Panc1 (cell line): ENCODE results near the gene FBP2. TPM values are rescaled to one million over a fixed set of nuclear protein-coding genes. Genes with fewer than 3 reads are reported as not detected.

Experiments
- ATAC-seq: fragments of 200-7000 bp; cut with Tn5 transposase; 2 replicates; pipeline ENCODE4 v1.9.1; 2020; ENCODE audit warnings: mild to moderate bottlenecking, moderate library complexity
- BruUV-seq: library from RNA; stranded (reverse); fragments of 400-500 nt; replicated peaks from 2 replicates; lab custom pipeline; 2021; lab: Mats Ljungman, UMichigan
- CTCF ChIA-PET: fragments of 300-600 bp; sonication (Branson Sonifier 250); formaldehyde crosslinking; loops from one replicate; lab custom pipeline; 2022; ENCODE audit warnings: antibody characterized with exemption; lab: Charles Lee
- POLR2A ChIA-PET: fragments of 300-600 bp; sonication (Branson Sonifier 250); formaldehyde crosslinking; loops from one replicate; lab custom pipeline; 2022; ENCODE audit warnings: antibody characterized with exemption; lab: Charles Lee
- DNase-seq: peaks from one replicate; pipeline ENCODE4 v3.0.0-alpha.2; 2010; ENCODE audit warnings: low read depth, low spot score
- H3K27ac ChIP-seq: 2 replicates; pipeline ENCODE4 v1.5.1; 2011; ENCODE audit warnings: mild to moderate bottlenecking, low read length, inconsistent platforms
- H3K27me3 ChIP-seq: fragments of 200-500 bp; sonication (Bioruptor generic); 2 replicates; pipeline ENCODE4 v1.6.0; 2014; ENCODE audit warnings: low read length, inconsistent platforms; ENCODE audit not compliant: control insufficient read depth, insufficient read depth
- H3K36me3 ChIP-seq: fragments of 200-500 bp; sonication (Bioruptor generic); 2 replicates; pipeline ENCODE4 v1.5.1; 2014; ENCODE audit warnings: inconsistent platforms, mild to moderate bottlenecking, low read length, moderate library complexity; ENCODE audit not compliant: control insufficient read depth, insufficient read depth
- H3K4me1 ChIP-seq: 2 replicates; pipeline ENCODE4 v1.5.1; 2011; ENCODE audit warnings: inconsistent platforms, mild to moderate bottlenecking, low read length, moderate library complexity; ENCODE audit not compliant: control insufficient read depth, insufficient read depth
- H3K4me3 ChIP-seq, 2 experiments: 2 replicates each; pipeline ENCODE4 v1.5.1; 2011 to 2012; ENCODE audit warnings: low read depth in 2 of 2, low read length in 2 of 2, mild to moderate bottlenecking in 2 of 2, inconsistent platforms in 1 of 2, moderate library complexity in 1 of 2
- H3K9me3 ChIP-seq: fragments of 200-500 bp; sonication (Bioruptor generic); 2 replicates; pipeline ENCODE4 v1.5.1; 2014; ENCODE audit warnings: low read depth, mild to moderate bottlenecking, inconsistent platforms, low read length, moderate library complexity; ENCODE audit not compliant: control insufficient read depth, insufficient read depth
- CTCF ChIP-seq: fragments of 450-650 bp; IDR thresholded peaks from 2 replicates; pipeline ENCODE4 v1.5.1; 2017; ENCODE audit warnings: mild to moderate bottlenecking
- POLR2AphosphoS5 ChIP-seq: IDR thresholded peaks from 2 replicates; pipeline ENCODE4 v1.6.1; 2012; ENCODE audit warnings: mild to moderate bottlenecking, low read depth, low read length, moderate library complexity
- REST ChIP-seq, 2 experiments: IDR thresholded peaks; 2 replicates each; pipeline ENCODE4 v1.6.1; 2011 to 2012; ENCODE audit warnings: low read depth in 2 of 2, control low read depth in 1 of 2, low read length in 1 of 2, mild to moderate bottlenecking in 1 of 2, moderate library complexity in 1 of 2; ENCODE audit not compliant: insufficient read depth in 1 of 2
- SIN3A ChIP-seq: IDR thresholded peaks from 2 replicates; pipeline ENCODE4 v1.6.1; 2012; ENCODE audit warnings: low read depth, mild to moderate bottlenecking, low read length, moderate library complexity, borderline replicate concordance; ENCODE audit not compliant: insufficient read depth
- TCF7L2 ChIP-seq: IDR thresholded peaks from 2 replicates; pipeline ENCODE4 v1.6.1; 2011; ENCODE audit warnings: mild to moderate bottlenecking, low read depth, low read length, inconsistent platforms
- in situ Hi-C: cut with HindIII; loops from 2 replicates; pipeline ENCODE4 v1.10.0; 2016; ENCODE audit warnings: low sequenced_read_pairs, low pct_unique_long_range_greater_than_20kb
- intact Hi-C: fragments of 100-400 bp; cut with micrococcal nuclease; formaldehyde crosslinking; loops from one replicate; pipeline ENCODE4 v1.10.0; 2022; ENCODE audit not compliant: unreplicated experiment
- total RNA-seq: library from RNA; stranded (reverse); gene quantifications from one replicate; pipeline ENCODE4 v1.2.1, GENCODE V29; 2021; ENCODE audit not compliant: unreplicated experiment

The FBP2 gene
- total RNA-seq, 1 experiment from 2014 or later = not detected

GRCh38 chr9:94586814-94587213 is 6.8 kb downstream of the FBP2 start:
- no peak for DNase-seq
- Histone ChIP-seq H3K27me3 (no peaks in the 10 kb centered on the region), H3K9me3 (no peaks in the 10 kb centered on the region), H3K27ac (no peak overlapping the region), H3K36me3 (no peaks in the 10 kb centered on the region), H3K4me3 (no peak overlapping the region), H3K4me1 (no peaks in the 10 kb centered on the region)
- CTCF ChIA-PET = no interaction called here
- in situ Hi-C loops (no loop called here), intact Hi-C loops (no loop called here)
- POLR2A ChIA-PET = no interaction called here
- TF ChIP-seq SIN3A = no peak
- TF ChIP-seq TCF7L2 = no peak
- TF ChIP-seq POLR2AphosphoS5 = no peak
- no peak for TF ChIP-seq REST (IDR thresholded peaks at IDR 0.05; ENCODE audit: insufficient read depth in 1 of 2, low read depth in 2 of 2, low read length in 1 of 2)
- no peak for TF ChIP-seq CTCF
- BruUV-seq = no TSS peak
- ATAC-seq = no peak

- ATAC-seq (no peak), DNase-seq (no peak)
- Histone ChIP-seq H3K4me1 (no peaks in the 10 kb centered on the region), H3K4me3 (no peak overlapping the region), H3K27me3 (no peaks in the 10 kb centered on the region), H3K36me3 (no peaks in the 10 kb centered on the region), H3K27ac (no peak overlapping the region), H3K9me3 (no peaks in the 10 kb centered on the region)
- intact Hi-C loops (no loop called here), in situ Hi-C loops (no loop called here)
- CTCF ChIA-PET = no interaction called here
- no peak for TF ChIP-seq POLR2AphosphoS5
- TF ChIP-seq CTCF = no peak
- TF ChIP-seq TCF7L2 = no peak
- TF ChIP-seq SIN3A = no peak
- TF ChIP-seq REST (IDR thresholded peaks at IDR 0.05; ENCODE audit: insufficient read depth in 1 of 2, low read depth in 2 of 2, low read length in 1 of 2) = no peak
- POLR2A ChIA-PET = interaction anchor here (0.6 kb wide), 1 partner anchor 11 kb away, joined by 8 read pairs; no protein-coding TSS in a partner anchor
- BruUV-seq = no TSS peak
Observed at GRCh38 chr9:94586316-94586715, 7.3 kb downstream of the FBP2 start.
